GM12865 (cell line): ENCODE data around the gene RNF26.

Experiments
- DNase-seq: peaks from one replicate; pipeline ENCODE4 v3.0.0; 2010; ENCODE audit warnings: low read depth
- H3K4me3 ChIP-seq: 2 replicates; pipeline ENCODE4 v1.5.1; 2011; ENCODE audit warnings: mild to moderate bottlenecking, low read depth, low read length, control low read depth
- CTCF ChIP-seq: IDR thresholded peaks from 2 replicates; pipeline ENCODE4 v1.5.1; 2011; ENCODE audit warnings: low read length, control low read depth, low read depth, inconsistent platforms; ENCODE audit not compliant: insufficient read depth; ENCODE audit errors: missing control alignments

Gene RNF26

GRCh38 chr11:119297938-119298337, 36.4 kb upstream of the RNF26 start:
- no peak for TF ChIP-seq CTCF
- no peak overlapping the region for H3K4me3 ChIP-seq

GRCh38 chr11:119298726-119299125, 35.6 kb upstream of the RNF26 start:
- DNase-seq = no peak
- H3K4me3 ChIP-seq = no peak overlapping the region
- TF ChIP-seq CTCF = no peak

More at GRCh38 chr11:119297938-119298337, 36.4 kb upstream of the RNF26 start:
- no peak for DNase-seq

- TF ChIP-seq CTCF = no peak
- H3K4me3 ChIP-seq = no peak overlapping the region
- DNase-seq = no peak
These were observed 34.9 kb upstream of the RNF26 start for GRCh38 chr11:119299416-119299815.

- TF ChIP-seq CTCF = no peak
- DNase-seq = no peak
- no peak overlapping the region for H3K4me3 ChIP-seq
These were observed 33.9 kb upstream of the RNF26 start for GRCh38 chr11:119300198-119300964.

GRCh38 chr11:119303227-119303718, 31.1 kb upstream of the RNF26 start:
- no peak for DNase-seq
- no peak overlapping the region for H3K4me3 ChIP-seq
- TF ChIP-seq CTCF = no peak

GRCh38 chr11:119305556-119306372, 28.6 kb upstream of the RNF26 start:
- DNase-seq = no peak
- TF ChIP-seq CTCF = no peak
- H3K4me3 ChIP-seq = no peak overlapping the region
